Measurements from ENCODE around the gene CGB8. TPM values are rescaled to one million over a fixed set of nuclear protein-coding genes. Genes with fewer than 3 reads are reported as not detected.

Gene CGB8
- total RNA-seq, 3 donors from 2014 or later (not counting 1 experiment from before 2014, with no cell fraction given), result not detected

DNA sequence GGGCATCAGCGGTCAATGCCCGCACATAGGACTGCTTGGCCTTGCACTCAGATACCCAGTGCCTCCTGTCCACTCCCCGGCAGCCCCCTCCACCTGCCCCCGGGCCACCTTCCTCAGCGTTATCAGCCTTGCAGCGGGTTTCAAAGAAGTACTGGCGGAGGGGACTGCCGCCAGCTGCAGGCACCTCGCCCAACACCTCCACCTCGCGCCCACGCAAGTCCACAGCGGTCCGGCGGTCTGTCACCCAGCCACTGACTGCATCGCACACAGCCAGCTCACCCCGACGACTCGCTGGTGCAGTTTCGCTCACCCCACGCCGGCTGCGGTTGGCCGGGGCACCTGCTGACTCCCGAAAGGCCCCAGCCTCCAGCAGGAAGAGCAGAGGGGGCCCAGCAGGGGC, 12.5 kb upstream of the CGB8 start:
- TF ChIP-seq CTCF (IDR thresholded peaks at IDR 0.05), result no peak
- 38% methylated on average over 25 of the region's 25 CpGs for WGBS (ENCODE audit: insufficient coverage)
- Mint-ChIP-seq H3K36me3 (no peaks in the 10 kb centered on the region), H3K9me3 (no peaks in the 10 kb centered on the region), H3K4me1 (peaks cover 16 to 18% of the 10 kb centered on the region in 2 donors), H3K27me3 (ENCODE audit: low read depth in 2 of 2) (peaks cover 46 to 52% of the 10 kb centered on the region in 2 donors), H3K4me3 (no peak overlapping the region), H3K27ac (no peak overlapping the region)
- no peaks in the 10 kb centered on the region for H3K9me3 ChIP-seq (ENCODE audit: control insufficient read depth, insufficient read depth, low read length)
- intact Hi-C loops (cut with micrococcal nuclease), result no loop called here
- DNase-seq (no peak), ATAC-seq (peak in 2 of 3 donors; percentile 15 to 48)
- H3K4me3 ChIP-seq (ENCODE audit: low read length), result no peak overlapping the region
- H3K36me3 ChIP-seq (ENCODE audit: control insufficient read depth, insufficient read depth, low read length), result no peaks in the 10 kb centered on the region
- H3K4me1 ChIP-seq (ENCODE audit: control insufficient read depth, insufficient read depth, low read length), result peaks cover 17% of the 10 kb centered on the region
- no peak overlapping the region for H3K27ac ChIP-seq (ENCODE audit: low read length)
- H3K27me3 ChIP-seq (ENCODE audit: control insufficient read depth, insufficient read depth, low read length), result peaks cover 28% of the 10 kb centered on the region

DNA sequence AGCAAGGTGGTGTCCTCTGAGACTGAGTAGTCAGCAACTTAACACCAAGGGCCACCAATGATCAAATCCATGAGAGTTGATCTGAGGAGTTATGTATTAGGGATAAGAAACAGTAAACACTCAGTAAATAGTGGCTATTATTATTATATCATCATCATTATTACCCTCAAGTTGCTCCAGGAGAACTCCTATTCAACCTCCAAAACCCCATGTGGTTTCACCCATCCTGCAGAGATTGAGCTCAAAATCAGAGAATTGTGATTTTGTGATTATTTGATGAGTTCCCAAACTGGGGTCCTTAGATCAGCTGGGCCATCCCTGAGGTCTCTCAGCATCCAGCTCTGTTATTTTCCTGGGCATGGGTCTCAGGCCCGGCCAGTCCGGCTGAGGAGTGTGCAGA, 12.1 kb upstream of the CGB8 start:
- DNase-seq (no peak), ATAC-seq (no peak)
- H3K27ac Mint-ChIP-seq, result no peak overlapping the region
- 97% methylated on average over 2 of the region's 2 CpGs for WGBS (ENCODE audit: insufficient coverage)
- Histone ChIP-seq H3K9me3 (ENCODE audit: control insufficient read depth, insufficient read depth, low read length) (no peaks in the 10 kb centered on the region), H3K27me3 (ENCODE audit: control insufficient read depth, insufficient read depth, low read length) (peaks cover 29% of the 10 kb centered on the region), H3K27ac (ENCODE audit: low read length) (no peak overlapping the region), H3K36me3 (ENCODE audit: control insufficient read depth, insufficient read depth, low read length) (no peaks in the 10 kb centered on the region), H3K4me3 (ENCODE audit: low read length) (no peak overlapping the region), H3K4me1 (ENCODE audit: control insufficient read depth, insufficient read depth, low read length) (peaks cover 21% of the 10 kb centered on the region)
- no peaks in the 10 kb centered on the region for H3K36me3 Mint-ChIP-seq
- peak overlapping the region; percentile 35 for H3K4me3 Mint-ChIP-seq
- peaks cover 42 to 48% of the 10 kb centered on the region in 2 donors for H3K27me3 Mint-ChIP-seq (ENCODE audit: low read depth in 2 of 2)
- intact Hi-C loops (cut with micrococcal nuclease), result no loop called here
- peaks cover 20 to 22% of the 10 kb centered on the region in 2 donors for H3K4me1 Mint-ChIP-seq
- no peaks in the 10 kb centered on the region for H3K9me3 Mint-ChIP-seq
- TF ChIP-seq CTCF (IDR thresholded peaks at IDR 0.05), result no peak

GRCh38 chr19:49059053-49059452, 10.1 kb upstream of the CGB8 start:
- Mint-ChIP-seq H3K27ac (no peak overlapping the region), H3K36me3 (no peaks in the 10 kb centered on the region), H3K27me3 (ENCODE audit: low read depth in 2 of 2) (peaks cover 35 to 40% of the 10 kb centered on the region in 2 donors), H3K4me1 (peaks cover 21 to 24% of the 10 kb centered on the region in 2 donors), H3K9me3 (no peaks in the 10 kb centered on the region), H3K4me3 (peak overlapping the region; percentile 25)
- H3K4me3 ChIP-seq (ENCODE audit: low read length), result no peak overlapping the region
- no peaks in the 10 kb centered on the region for H3K36me3 ChIP-seq (ENCODE audit: control insufficient read depth, insufficient read depth, low read length)
- WGBS (ENCODE audit: insufficient coverage), result 68% methylated on average over 9 of the region's 9 CpGs
- intact Hi-C loops (cut with micrococcal nuclease), result no loop called here
- H3K27ac ChIP-seq (ENCODE audit: low read length), result no peak overlapping the region
- no peak for DNase-seq
- ATAC-seq, result no peak
- H3K9me3 ChIP-seq (ENCODE audit: control insufficient read depth, insufficient read depth, low read length), result no peaks in the 10 kb centered on the region
- peaks cover 26% of the 10 kb centered on the region for H3K4me1 ChIP-seq (ENCODE audit: control insufficient read depth, insufficient read depth, low read length)
- TF ChIP-seq CTCF (IDR thresholded peaks at IDR 0.05), result no peak
- H3K27me3 ChIP-seq (ENCODE audit: control insufficient read depth, insufficient read depth, low read length), result peaks cover 30% of the 10 kb centered on the region

DNA sequence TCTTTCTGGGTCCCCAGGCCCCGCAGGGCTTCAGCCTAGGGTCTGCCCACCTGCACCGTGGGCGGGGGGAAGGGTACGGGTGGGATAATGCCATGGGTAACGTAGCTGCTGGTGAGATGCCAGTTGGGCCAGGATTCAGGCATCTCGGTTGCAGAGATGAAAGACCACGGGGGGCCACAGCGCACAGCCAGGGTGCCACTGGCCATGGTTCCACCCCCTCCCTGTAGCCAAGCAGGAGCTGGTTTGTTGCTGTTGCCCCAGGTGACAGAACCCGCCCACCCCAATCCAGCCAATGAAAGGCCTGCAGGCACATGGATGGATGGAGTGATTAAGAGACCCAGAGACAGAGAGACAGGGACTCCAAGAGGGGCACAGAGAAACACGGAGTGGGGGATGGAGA, 9.7 kb upstream of the CGB8 start:
- H3K4me1 Mint-ChIP-seq, result peaks cover 21 to 24% of the 10 kb centered on the region in 2 donors
- H3K27me3 Mint-ChIP-seq (ENCODE audit: low read depth in 2 of 2), result peaks cover 35 to 40% of the 10 kb centered on the region in 2 donors
- peaks cover 30% of the 10 kb centered on the region for H3K27me3 ChIP-seq (ENCODE audit: control insufficient read depth, insufficient read depth, low read length)

More for the DNA sequence above, 9.7 kb upstream of the CGB8 start:
- H3K4me1 ChIP-seq (ENCODE audit: control insufficient read depth, insufficient read depth, low read length), result peaks cover 26% of the 10 kb centered on the region
- DNase-seq (no peak), ATAC-seq (no peak)
- WGBS (ENCODE audit: insufficient coverage), result 45% methylated on average over 9 of the region's 10 CpGs
- no peaks in the 10 kb centered on the region for H3K9me3 ChIP-seq (ENCODE audit: control insufficient read depth, insufficient read depth, low read length)
- Mint-ChIP-seq H3K27ac (no peak overlapping the region), H3K4me3 (peak overlapping the region; percentile 25), H3K9me3 (no peaks in the 10 kb centered on the region), H3K36me3 (no peaks in the 10 kb centered on the region)
- H3K4me3 ChIP-seq (ENCODE audit: low read length), result no peak overlapping the region
- H3K36me3 ChIP-seq (ENCODE audit: control insufficient read depth, insufficient read depth, low read length), result no peaks in the 10 kb centered on the region
- intact Hi-C loops (cut with micrococcal nuclease), result no loop called here
- no peak for TF ChIP-seq CTCF (IDR thresholded peaks at IDR 0.05)
- no peak overlapping the region for H3K27ac ChIP-seq (ENCODE audit: low read length)

All from natural killer cell (primary cell).